Fibroblast of skin of left quadriceps (primary cell): ENCODE results near the gene C5orf58.
"Not testable (repeated sequence)": the region's sequence is repeated elsewhere in the genome, so short reads cannot be mapped to it uniquely, and the experiment has no call there.

Source experiments
- DNase-seq, 2 experiments: peaks; one replicate each; pipeline ENCODE4 v3.0.0-alpha.2; 2013; ENCODE audit warnings: low read depth in 2 of 2

C5orf58 gene

DNA sequence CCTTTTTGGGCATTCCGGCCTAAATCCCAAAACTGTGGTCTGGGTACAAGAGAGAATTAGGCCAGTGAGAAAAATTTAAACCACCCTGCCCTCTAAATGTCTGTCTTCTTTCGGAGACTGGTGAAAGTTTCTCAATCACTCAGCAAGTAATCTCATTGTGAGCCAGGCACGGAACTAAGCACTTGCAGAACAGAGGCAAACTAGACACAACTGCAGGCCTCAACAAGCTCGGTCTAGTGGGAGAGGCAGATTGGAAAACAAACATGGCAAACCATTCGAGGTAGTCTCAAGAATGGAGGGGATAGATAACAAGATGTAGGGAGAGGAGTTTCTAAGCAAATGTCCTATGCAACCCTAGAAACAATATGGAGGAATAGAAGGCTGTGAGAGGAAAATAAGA lies 8.9 kb upstream of the C5orf58 start:
- no peak for DNase-seq

DNA sequence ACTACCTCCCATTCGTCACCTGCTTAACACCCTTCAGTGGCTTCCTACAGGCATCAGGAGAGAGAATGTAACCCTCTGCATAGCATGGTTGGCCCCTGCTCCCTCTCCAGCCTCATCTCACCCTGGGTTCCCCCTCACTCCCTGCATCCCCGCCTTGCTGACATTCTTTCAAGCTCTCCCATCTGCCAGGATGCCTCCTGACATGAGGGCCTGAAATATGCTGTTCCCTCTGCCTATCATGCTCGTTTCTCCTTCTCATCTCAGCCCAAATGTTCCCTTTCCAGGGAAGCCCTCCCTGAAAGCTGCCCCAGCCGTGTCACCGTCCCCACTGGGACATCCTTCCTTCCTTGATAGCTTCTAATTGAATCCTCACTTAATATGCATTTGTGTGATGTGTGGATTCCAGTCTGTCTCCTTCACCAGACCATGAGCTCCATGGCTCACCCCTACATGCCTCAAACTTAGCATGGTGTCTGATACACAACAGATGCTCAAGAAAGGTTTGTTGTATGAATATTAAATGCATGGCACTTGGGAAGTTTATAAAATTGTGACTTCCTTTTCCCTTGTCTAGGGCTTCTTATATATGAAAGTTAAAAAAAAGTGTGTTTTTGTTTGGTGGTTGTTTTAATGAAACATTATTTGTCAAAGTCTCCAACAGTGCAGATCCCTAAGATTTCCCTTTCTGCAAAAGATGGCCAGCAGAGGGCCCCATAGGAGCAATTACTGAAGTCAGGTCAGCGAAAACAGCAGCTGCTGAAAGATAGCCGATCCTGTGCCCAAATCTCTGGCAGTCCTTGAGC lies 7.3 kb upstream of the C5orf58 start:
- peak; percentile 30 to 32 for DNase-seq

DNA sequence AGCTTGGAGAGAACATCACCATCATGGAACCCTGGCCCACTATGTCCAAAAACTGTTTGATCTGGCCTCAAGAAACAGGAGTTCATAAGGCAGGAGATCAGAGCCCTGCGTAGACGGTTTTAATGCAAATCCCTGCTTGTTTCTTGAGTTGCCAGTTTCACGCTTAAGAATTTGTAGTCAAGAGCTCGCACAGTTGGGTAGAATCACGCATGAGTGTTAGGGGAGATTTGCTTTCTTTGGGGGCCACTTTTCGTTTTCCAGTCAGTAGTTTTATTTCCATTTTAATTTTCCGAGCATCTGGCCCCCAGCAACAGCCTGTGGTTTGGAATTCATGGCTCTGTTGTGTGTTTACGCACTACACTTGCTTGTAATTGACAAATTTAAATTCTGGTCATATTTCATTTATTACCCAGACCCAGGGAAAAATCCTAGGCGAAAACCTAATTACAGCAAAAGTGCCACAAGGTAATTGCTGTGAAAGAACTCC lies 6.6 kb upstream of the C5orf58 start:
- DNase-seq: no peak

DNA sequence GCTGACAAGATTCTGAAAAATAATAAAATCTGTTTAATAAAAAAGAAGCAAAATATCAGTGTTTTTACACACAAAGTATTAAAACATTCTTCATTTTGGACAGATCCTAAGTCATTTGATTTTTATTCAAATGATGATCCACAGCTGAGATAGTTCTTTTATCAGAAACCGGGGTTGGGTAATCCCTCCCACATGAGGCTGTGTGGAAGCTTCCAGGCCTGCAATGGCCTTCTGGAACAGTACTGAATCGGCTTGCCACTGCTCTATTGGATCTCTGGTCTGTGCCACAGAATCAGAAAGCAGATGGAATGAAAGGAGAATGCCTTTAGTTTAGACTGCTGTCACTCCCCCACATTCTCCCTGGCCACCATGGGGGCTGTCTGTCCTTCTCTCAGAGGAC lies 6.1 kb upstream of the C5orf58 start:
- DNase-seq: no peak

DNA sequence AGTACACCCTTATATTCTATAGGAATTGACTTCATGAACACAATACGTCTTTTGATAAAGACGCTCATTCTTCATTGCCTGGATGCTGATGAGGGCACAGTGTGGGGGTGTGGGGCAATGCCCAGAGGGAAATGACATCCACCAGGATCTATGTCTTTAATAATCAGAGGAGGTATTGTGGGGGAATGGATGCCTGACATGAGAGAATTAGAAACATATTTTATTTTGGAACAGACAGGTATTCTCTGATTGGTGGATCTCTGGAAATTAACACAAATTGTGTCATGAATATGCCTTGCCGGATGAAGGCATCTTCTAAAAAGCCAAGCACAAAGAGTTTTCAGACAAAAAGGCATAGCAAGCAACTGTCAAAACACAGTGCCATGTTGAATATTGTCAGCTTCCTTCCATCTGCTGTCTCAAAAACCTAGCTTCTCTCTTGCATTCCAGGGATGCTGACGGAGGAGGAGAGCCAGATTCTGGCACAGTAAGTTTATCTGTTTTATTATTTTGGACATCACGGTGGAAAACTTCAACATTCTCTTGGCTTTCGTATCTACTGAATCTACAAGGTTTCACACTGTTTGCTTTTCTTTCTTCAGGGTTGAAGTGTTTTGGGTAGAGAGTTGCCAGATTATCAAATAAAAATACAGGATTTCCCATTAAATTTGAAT lies 3.9 kb upstream of the C5orf58 start:
- DNase-seq: no peak

DNA sequence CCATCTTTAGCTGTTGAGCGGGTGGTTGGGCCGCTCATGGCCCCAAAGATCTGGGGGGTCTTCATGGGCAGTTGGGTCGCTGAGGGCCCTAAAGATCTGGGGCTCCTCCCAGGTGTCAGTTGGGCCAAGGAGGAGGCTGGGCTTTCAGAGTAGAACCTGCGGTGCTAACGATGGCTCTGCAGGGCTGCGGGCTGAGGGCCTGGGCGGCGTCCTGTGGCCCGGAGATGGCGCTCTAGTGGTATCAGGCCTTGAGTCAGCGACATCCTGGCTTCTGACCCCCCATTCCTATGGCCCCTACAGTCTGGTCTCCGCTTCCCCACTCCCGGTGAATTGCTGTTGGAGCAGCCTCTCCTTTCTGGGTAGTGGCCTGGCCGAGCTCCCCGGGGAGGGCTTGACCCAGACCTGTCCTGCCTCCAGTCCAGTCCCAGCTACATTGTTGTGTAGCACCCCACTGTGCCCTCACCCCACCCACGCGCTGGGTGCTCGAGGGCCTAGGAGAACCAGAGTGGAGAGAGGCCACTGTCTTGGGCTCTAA lies 640 bp downstream of the C5orf58 start:
- no peak for DNase-seq

DNA sequence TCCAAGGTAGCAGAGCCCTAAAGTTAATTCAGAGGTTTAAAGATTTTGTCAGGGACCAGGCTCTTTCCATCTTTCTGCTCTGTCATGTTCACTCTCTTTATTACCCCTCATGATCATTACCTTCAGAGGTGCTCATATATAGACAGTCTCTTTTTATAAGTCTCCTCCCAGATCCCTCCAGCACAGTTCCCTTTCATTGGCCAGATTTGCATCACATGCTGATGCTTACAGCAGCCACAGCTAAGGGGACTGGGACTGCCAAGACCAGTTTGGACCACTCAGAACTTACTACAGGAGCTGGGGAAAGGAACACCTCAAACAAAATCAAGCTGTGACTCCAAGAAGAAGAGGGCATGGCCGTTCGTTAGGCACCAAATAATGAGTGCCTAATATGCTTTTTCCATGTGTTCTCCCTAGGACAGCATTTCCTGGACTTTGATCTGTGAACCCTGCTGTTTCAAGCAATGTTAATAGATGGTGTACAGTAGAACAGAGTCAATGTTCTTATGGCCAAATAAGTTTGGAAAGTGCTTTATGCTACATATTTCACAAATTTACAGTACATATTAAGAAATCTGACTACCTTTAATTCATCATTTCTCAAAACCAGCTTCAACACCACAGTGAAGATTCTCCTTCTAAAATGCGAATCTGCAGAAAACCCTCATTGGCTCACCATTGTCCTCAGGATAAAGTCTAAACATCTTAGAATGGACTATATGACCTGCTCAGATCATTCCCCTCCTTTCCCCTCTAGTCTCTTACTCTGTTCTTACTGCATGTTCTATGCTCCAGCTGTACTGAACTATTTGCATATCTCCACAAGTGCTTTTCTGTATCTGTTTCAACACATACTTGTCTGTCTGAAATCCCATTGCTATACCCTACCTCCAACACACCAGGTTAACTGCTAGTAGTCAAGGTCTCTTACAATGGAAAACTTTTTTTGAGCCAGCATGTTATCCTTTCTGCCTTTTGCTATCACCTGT lies 3.4 kb downstream of the C5orf58 start:
- DNase-seq: no peak

DNA sequence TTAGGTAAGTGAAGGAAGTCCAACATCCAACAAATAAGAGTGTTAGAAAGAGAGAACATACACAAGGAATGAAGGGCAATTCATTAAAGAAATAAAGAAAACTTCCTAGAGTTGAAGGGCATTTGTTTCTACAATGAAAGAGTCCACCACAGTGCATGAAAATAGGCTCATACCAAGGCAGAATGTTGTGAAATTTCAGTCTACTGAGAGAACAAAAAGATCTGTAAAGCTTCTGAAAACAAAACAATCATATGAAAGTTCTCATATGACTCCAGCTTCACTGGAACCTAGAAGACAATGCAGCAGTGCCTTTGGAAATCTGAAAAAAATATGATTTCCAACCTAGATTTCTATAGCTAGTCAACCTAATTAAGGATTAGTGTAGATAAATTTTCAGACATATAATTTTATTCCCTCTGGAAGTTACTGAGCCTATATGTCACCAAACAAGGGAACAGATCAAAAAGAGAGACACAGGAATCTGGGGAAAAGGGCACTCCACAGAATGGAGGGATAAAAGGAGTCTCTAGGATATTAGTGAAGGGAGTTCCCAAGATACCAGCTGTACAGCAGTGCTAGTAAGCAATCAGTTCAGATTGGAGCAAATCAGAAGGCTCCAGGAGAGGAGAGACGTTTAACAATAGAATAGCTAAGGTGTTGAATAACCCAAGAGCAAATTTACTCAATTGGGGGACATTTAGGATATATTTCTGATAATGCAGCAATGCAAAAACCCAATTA lies 5.8 kb downstream of the C5orf58 start:
- no peak for DNase-seq

DNA sequence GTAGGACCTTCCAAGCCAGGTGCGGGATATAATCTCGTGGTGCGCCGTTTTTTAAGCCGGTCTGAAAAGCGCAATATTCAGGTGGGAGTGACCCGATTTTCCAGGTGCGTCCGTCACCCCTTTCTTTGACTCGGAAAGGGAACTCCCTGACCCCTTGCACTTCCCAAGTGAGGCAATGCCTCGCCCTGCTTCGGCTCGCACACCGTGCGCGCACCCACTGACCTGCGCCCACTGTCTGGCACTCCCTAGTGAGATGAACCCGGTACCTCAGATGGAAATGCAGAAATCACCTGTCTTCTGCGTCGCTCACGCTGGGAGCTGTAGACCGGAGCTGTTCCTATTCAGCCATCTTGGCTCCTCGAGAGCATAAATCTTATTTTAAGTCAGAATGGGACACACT lies 12.7 kb downstream of the C5orf58 start:
- not testable (repeated sequence) for DNase-seq

DNA sequence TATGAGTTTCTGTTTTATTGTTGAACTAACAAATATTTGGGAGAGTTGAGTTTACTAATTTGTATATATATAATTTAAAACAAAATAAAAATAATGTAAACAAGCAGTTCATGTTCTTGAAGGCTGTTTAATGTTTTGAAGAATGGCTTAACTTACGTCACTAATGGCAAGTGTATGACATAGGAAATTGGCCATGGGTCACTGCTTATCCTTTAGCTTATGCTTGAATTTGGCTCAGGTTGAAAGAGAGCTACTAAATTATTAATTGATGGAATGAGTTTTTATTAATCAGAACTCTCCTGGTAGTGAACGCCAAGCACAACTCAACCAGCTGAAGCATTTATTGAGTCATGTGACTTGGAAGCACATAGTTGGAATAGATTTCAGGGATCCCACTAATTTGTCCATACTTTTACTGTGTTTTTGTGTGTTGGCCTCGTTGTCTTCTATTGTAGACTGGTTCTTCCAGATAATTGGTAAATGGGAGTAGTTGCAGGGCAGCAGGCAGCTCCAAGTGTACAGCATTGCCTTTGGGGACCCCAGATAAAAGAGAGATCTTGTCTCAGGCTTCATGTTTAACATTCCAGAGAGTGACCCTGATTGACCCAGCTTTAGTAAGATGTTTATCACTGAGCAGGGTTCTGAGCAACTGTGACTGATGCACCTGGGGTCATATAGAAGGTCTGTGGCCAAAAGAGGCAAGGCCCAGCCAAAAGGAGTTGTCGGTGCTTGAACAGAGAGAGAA lies 13.5 kb downstream of the C5orf58 start:
- no peak for DNase-seq

DNA sequence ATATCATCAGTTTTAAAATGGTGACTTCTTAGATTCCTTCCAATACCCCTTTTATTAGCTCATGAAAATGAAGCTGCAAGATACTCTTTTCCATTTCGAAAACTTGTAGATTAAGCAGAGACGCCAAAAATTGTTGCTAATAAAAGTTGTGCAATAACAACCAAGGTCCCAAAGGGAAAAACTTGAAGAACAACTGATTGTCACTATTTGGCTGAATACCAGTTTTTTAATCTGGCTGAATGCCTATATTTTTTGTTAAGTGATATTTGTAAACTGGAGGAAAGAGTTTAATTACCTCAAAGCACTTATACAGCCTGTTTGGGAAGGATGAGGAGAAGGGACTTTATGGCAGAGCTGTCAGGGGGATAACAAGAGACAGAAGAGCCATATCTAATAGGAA lies 14.6 kb downstream of the C5orf58 start:
- DNase-seq: no peak

DNA sequence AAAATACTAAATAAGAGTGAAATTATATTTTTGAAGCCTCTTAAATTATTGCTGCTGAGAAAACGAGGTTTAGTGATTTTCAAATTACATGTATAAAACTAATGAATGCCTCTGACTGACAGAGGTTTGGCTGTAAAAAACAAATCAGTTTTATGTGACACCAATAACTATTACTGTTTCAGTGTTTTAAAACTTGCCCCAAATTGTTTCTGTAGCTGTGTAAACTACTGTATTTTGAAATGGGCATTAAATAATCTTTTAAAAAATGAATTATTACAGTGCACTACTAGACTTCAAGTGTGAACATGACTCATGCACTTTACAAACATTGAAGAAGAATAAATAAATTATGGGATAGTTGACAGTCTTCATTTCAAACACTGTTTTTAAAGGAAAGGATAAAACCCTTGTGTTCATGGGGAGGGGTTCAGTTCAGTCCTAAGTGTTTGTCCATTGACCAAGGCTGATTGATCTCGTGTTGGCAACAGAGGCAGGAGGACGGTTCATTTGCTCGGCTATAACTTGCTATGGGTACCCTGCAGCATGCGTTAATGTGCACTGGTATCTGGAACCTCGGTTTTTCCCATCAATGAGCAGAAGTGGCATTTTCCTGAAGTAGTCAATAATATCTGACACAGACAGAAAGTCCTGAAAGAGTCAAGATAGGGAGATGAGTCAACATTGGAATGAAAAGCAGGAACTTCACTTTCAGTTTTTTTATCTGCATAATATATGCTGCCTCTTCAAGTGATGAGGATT lies 15.6 kb downstream of the C5orf58 start:
- DNase-seq: no peak

DNA sequence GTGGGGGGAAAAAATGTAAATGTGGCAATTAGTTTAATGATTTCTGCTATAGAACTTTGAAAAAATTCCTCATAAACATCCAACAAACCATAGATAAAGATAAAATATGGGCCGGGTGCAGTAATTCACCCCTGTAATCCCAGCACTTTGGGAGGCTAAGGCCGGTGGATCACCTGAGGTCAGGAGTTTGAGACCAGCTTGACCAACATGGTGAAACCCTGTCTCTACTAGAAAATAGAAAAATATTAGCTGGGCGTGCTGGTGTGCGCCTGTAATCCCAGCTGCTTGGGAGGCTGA lies 16.1 kb downstream of the C5orf58 start:
- not testable (repeated sequence) for DNase-seq

DNA sequence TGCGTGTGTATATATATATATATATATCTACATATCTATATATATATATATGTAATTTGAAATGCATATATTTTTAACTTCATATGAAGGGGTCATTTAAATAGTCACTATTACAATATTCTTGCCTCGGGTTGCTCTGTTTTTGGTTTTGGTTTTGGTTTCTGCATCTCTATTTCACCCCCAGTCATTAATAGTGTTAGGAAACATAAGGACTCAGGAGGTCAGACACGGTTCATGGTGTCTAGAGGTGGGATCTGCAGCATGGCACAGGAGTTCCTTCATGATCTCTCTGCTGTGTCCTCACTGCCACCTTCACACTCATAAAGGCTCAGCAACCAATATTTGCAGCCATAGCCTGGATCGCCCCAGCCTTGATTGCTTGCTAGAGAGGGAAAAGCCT lies 16.6 kb downstream of the C5orf58 start:
- no peak for DNase-seq

DNA sequence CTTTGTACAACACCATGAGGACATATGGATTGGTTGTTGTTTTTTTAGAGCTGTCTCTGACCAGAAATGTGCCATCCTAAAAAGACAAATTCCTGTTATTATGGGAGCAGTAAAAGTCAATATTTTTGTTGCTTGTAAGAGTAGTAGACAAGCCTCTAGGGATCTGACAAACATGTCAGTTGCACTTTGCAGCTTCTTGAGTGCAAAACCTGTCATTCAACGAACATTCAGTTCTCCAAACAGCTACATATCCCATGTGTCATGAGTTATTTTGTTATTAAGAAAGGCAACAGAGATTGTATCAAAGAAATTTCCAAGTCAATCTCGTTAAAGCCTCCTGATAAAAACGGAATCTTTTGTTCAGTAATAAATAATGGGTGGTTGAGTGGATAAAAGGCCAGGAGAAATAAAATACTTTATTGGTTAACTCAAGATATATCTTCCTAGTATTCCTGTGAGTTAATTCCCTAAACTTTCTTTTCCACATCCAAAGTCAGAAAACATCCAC lies 18.1 kb downstream of the C5orf58 start:
- no peak for DNase-seq

DNA sequence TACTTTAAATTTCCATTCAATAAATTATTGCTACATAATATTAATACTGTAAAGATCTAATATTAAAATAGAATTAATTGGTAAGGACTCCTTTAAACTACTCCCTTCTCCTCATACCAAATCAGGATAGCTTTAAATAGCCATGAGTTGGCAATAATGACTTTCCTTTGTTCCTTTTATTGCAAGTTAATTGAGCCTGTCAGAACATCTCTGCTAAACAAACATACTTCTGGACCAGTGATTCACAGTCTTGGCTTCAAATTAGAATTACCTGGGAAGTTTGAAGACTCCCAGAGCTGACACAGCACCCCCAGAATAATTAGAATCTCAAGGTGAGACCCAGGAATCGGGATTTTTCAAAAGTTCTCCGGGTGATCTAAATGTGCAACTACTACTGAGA lies 18.7 kb downstream of the C5orf58 start:
- no peak for DNase-seq

DNA sequence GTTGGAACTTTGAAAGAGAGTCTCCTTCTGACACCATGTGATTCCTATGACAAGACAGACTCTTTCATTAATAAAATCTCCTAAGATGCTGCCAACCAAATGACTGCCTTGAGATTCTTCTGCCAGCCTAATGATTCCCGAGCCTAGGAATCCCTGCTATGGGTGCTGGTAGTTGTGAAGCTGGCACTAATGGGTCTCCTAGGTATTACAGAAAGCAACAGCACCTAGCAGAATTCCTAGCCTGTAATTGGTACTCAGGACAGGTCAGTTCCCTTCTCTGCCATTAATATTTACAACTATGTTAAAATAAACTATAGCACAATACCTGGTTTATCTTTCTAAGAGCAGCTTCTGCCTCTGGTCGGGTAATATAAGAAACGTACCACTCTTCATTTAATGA lies 19.3 kb downstream of the C5orf58 start:
- DNase-seq: no peak

DNA sequence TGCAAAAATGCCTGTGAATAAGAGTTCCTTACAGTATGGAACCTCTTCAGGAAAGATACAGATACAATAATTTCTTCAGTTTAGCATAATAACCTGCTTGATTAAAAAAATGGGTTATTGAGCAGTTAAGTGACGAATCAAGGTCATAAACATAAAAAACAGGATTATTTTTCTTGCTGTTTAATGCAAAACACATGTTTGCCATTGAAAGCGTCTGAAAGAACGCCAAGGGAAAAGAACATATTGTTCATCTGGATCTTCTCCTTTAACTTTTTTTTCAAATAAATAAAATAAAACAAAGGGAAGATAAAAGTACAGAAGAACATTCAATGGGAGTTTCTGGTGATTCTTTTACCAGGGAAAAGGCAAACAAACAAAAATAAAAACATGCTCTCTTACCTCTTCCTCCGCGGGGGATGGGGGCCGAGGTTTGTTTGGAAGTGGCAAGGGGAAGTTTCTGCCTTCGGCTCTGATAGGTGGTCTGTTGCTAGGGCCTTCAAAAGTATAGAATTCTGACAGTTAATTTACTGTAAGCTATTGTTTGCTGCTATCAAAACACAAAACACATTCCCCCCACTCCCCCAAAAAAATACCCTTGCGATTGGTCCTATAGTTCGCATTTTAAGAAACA lies 20.1 kb downstream of the C5orf58 start:
- no peak for DNase-seq

DNA sequence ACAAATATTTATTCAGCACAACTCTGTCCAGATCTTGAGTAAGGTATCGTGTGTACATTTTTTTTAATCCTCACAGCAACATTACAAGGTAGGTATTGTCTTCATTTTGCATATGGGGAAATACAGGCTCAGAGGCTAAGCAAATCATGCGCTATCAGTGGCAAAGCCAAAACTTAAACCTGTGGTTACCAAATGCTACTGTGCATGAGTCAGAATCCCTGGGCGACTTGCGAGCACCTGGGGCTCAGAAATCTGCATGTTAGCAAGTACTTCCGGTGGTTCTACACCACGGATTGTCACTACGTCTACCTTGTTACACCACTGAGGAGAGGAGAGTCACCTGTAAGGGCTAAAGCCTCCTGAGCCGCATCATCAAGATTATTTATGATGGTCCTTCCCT lies 21.3 kb downstream of the C5orf58 start:
- no peak for DNase-seq
